SK-N-SH (cell line): Measurements from ENCODE around the gene IQSEC1. TPM values are rescaled to one million over a fixed set of nuclear protein-coding genes. Genes with fewer than 3 reads are reported as not detected.

Source experiments
- CTCF ChIA-PET: fragments of 300-600, 350-600 bp; formaldehyde crosslinking; extraction: SDS; loops from one replicate; lab custom pipeline; 2021; lab: Yijun Ruan, JAX
- POLR2A ChIA-PET: fragments of 350-600 bp; sonication (Branson Sonifier 250); formaldehyde crosslinking; extraction: SDS; loops from one replicate; lab custom pipeline; 2020; ENCODE audit warnings: antibody characterized with exemption, inconsistent platforms; lab: Yijun Ruan, JAX
- DNase-seq: peaks from one replicate; pipeline ENCODE4 v3.0.0; 2012
- H2AFZ ChIP-seq: fragments of 200-600 bp; sonication (generic); 2 replicates; pipeline ENCODE4 v1.8.1; 2016; ENCODE audit warnings: antibody characterized with exemption, mild to moderate bottlenecking, low read depth
- H3F3A ChIP-seq: fragments of 200-600 bp; sonication (generic); replicated peaks from 2 replicates; pipeline ENCODE3; 2016; ENCODE audit warnings: antibody characterized with exemption, mild to moderate bottlenecking; ENCODE audit not compliant: insufficient read depth
- H3K27ac ChIP-seq, 2 experiments: fragments of 200-500 bp in 1 of 2; fragments of 200-600 bp in 1 of 2; sonication (Bioruptor generic) in 1 of 2; sonication (generic), shearing (Covaris generic) in 1 of 2; 2 replicates each; pipeline versions ENCODE4 v1.5.1 to v1.6.1; 2014 to 2016; ENCODE audit warnings: low read depth in 2 of 2, inconsistent platforms in 1 of 2, low read length in 1 of 2, mild to moderate bottlenecking in 1 of 2, mixed read lengths in 1 of 2
- H3K27me3 ChIP-seq: fragments of 200-600 bp; sonication (generic), shearing (Covaris generic); 2 replicates; pipeline ENCODE4 v1.6.1; 2016; ENCODE audit warnings: mixed run types; ENCODE audit not compliant: insufficient read depth
- H3K36me3 ChIP-seq, 2 experiments: fragments of 200-500 bp in 1 of 2; fragments of 200-600 bp in 1 of 2; sonication (Bioruptor generic) in 1 of 2; sonication (generic) in 1 of 2; replicated peaks in 1 of 2; 2 replicates each; pipeline versions ENCODE3 to v1.5.1; 2014 to 2016; ENCODE audit warnings: low read length in 1 of 2, mild to moderate bottlenecking in 1 of 2; ENCODE audit not compliant: insufficient read depth in 2 of 2, control insufficient read depth in 1 of 2
- H3K4me1 ChIP-seq, 2 experiments: fragments of 200-500 bp in 1 of 2; fragments of 200-600 bp in 1 of 2; sonication (Bioruptor generic) in 1 of 2; sonication (generic), shearing (Covaris generic) in 1 of 2; 2 replicates each; pipeline versions ENCODE4 v1.5.1 to v1.6.1; 2014 to 2016; ENCODE audit warnings: low read depth in 1 of 2, low read length in 1 of 2, mixed run types in 1 of 2; ENCODE audit not compliant: insufficient read depth in 2 of 2, control insufficient read depth in 1 of 2
- H3K4me2 ChIP-seq: fragments of 200-600 bp; sonication (generic), shearing (Covaris generic); 2 replicates; pipeline ENCODE4 v1.6.1; 2017; ENCODE audit warnings: mixed run types
- H3K4me3 ChIP-seq, 2 experiments: fragments of 200-500 bp in 1 of 2; fragments of 200-600 bp in 1 of 2; sonication (Bioruptor generic) in 1 of 2; sonication (generic), shearing (Covaris generic) in 1 of 2; 2 replicates each; pipeline versions ENCODE4 v1.5.1 to v1.8.1; 2014 to 2016; ENCODE audit warnings: low read depth in 2 of 2, inconsistent platforms in 1 of 2, low read length in 1 of 2, mild to moderate bottlenecking in 1 of 2, mixed read lengths in 1 of 2, moderate library complexity in 1 of 2
- H3K79me2 ChIP-seq: fragments of 200-600 bp; sonication (generic); 2 replicates; pipeline ENCODE4 v1.8.1; 2017; ENCODE audit warnings: mild to moderate bottlenecking; ENCODE audit not compliant: insufficient read depth
- H3K9ac ChIP-seq: fragments of 200-600 bp; sonication (generic); 2 replicates; pipeline ENCODE4 v1.6.1; 2017; ENCODE audit warnings: mixed run types
- H3K9me2 ChIP-seq: fragments of 200-600 bp; sonication (generic); 2 replicates; pipeline ENCODE4 v1.6.1; 2017; ENCODE audit warnings: mixed run types
- H3K9me3 ChIP-seq: fragments of 200-600 bp; sonication (generic); 2 replicates; pipeline ENCODE4 v1.6.1; 2017; ENCODE audit warnings: mixed run types, mild to moderate bottlenecking, moderate library complexity
- H4K20me1 ChIP-seq: fragments of 200-600 bp; sonication (generic); 2 replicates; pipeline ENCODE4 v1.6.1; 2017; ENCODE audit warnings: mild to moderate bottlenecking, mixed run types; ENCODE audit not compliant: insufficient read depth
- GATA2 ChIP-seq: sonication (generic); formaldehyde crosslinking; IDR thresholded peaks from 2 replicates; pipeline ENCODE4 v1.5.0; 2020; ENCODE audit warnings: mild to moderate bottlenecking, missing genetic modification reagents
- JUND ChIP-seq: IDR thresholded peaks from 2 replicates; pipeline ENCODE4 v1.4.0; 2012
- MAX ChIP-seq: IDR thresholded peaks from 2 replicates; pipeline ENCODE4 v1.4.0; 2012; ENCODE audit warnings: low read depth
- NRF1 ChIP-seq: IDR thresholded peaks from 2 replicates; pipeline ENCODE4 v1.6.1; 2012; ENCODE audit warnings: low read depth, mild to moderate bottlenecking, low read length
- RAD21 ChIP-seq: IDR thresholded peaks from 2 replicates; pipeline ENCODE4 v1.6.1; 2012; ENCODE audit warnings: mild to moderate bottlenecking, low read length
- RCOR1 ChIP-seq: fragments of 150-350 bp; IDR thresholded peaks from 2 replicates; pipeline ENCODE4 v1.6.1; 2017; ENCODE audit warnings: antibody characterized with exemption, low read length
- RXRA ChIP-seq: IDR thresholded peaks from 2 replicates; pipeline ENCODE4 v1.4.0; 2012; ENCODE audit warnings: low read depth, mild to moderate bottlenecking, borderline replicate concordance
- SIN3A ChIP-seq: IDR thresholded peaks from 2 replicates; pipeline ENCODE4 v1.6.1; 2012; ENCODE audit warnings: low read depth, mild to moderate bottlenecking, low read length, moderate library complexity, borderline replicate concordance
- SMC3 ChIP-seq: IDR thresholded peaks from 2 replicates; pipeline ENCODE4 v1.6.1; 2012; ENCODE audit warnings: low read depth, low read length, improper control_type of control experiment
- TCF12 ChIP-seq: IDR thresholded peaks from 2 replicates; pipeline ENCODE4 v1.4.0; 2012
- TEAD4 ChIP-seq: IDR thresholded peaks from 2 replicates; pipeline ENCODE4 v1.4.0; 2012; ENCODE audit warnings: mild to moderate bottlenecking, borderline replicate concordance; ENCODE audit not compliant: insufficient read depth
- YY1 ChIP-seq: IDR thresholded peaks from 2 replicates; pipeline ENCODE4 v1.4.0; 2012; ENCODE audit warnings: low read depth, mild to moderate bottlenecking
- WGBS: methylation state at CpG from one replicate; pipeline ENCODE4 v1.1.6; 2017; ENCODE audit warnings: low lambda C conversion rate; 5-methylcytosine and 5-hydroxymethylcytosine counted together
- polyA plus RNA-seq, 3 experiments: library from polyadenylated mRNA; depleted of rRNA; stranded (reverse); fragments of >200 nt; gene quantifications; 2 replicates each; pipeline ENCODE4 v1.2.3, GENCODE V29; 2012

IQSEC1 gene
- polyA plus RNA-seq, 1 of the 3 experiments (the other 2 are of a cell fraction): 6.2 TPM

GRCh38 chr3:13041113-13041776 is 32.0 kb downstream of the IQSEC1 start:
- WGBS: 68% methylated on average over 22 of the region's 26 CpGs
- Histone ChIP-seq H3K27me3 (peaks cover 6% of the 10 kb centered on the region; the same call in 1 of the 2 replicates), H3K79me2 (no peaks in the 10 kb centered on the region), H2AFZ (no peak overlapping the region), H3F3A (no peaks in the 10 kb centered on the region)
- POLR2A ChIA-PET: interaction anchor here (0.7 kb wide), 1 partner anchor 10 kb away, joined by 3 read pairs; no protein-coding TSS in a partner anchor
- DNase-seq: peak; percentile 86
- peak; percentile 31; the same call in 1 of the 2 replicates for TF ChIP-seq RAD21
- no peak for TF ChIP-seq MAX
- TF ChIP-seq, all 33 proteins: peak for 1
- Histone ChIP-seq H3K4me2 (no peak overlapping the region), H3K4me1 (peaks cover 0 to 83% of the 10 kb centered on the region in 2 experiments; a peak in 2 of 4 replicates), H3K9me2 (no peaks in the 10 kb centered on the region), H3K9ac (no peak overlapping the region), H4K20me1 (no peaks in the 10 kb centered on the region), H3K4me3 (peak overlapping the region in 1 of 2 experiments; percentile 21; a peak in 1 of 4 replicates), H3K27ac (peak overlapping the region in 1 of 2 experiments; percentile 99; a peak in 2 of 4 replicates), H3K36me3 (no peaks in the 10 kb centered on the region), H3K9me3 (no peaks in the 10 kb centered on the region)
- CTCF ChIA-PET: interaction anchor here (0.7 to 2.1 kb wide), 4 partner anchors 18 to 51 kb away, joined by 3 to 7 read pairs (median 5); partner anchors contain the start of gene IQSEC1

- Histone ChIP-seq H3K79me2 (no peaks in the 10 kb centered on the region), H3K27me3 (peaks cover 6% of the 10 kb centered on the region; the same call in 1 of the 2 replicates), H3K4me2 (no peak overlapping the region), H3K4me3 (peak overlapping the region in 1 of 2 experiments; percentile 21; a peak in 1 of 4 replicates), H3K9ac (no peak overlapping the region), H3K4me1 (peaks cover 0 to 76% of the 10 kb centered on the region in 2 experiments; a peak in 2 of 4 replicates), H3K9me3 (no peaks in the 10 kb centered on the region), H3K36me3 (no peaks in the 10 kb centered on the region), H3K9me2 (no peaks in the 10 kb centered on the region), H3K27ac (peak overlapping the region in 1 of 2 experiments; percentile 99; a peak in 2 of 4 replicates), H4K20me1 (no peaks in the 10 kb centered on the region), H2AFZ (no peak overlapping the region), H3F3A (no peaks in the 10 kb centered on the region)
- peak; percentile 70 for DNase-seq
- POLR2A ChIA-PET: no interaction called here
- TF ChIP-seq NRF1 (no peak), RCOR1 (peak; percentile 19; the same call in 1 of the 2 replicates), SMC3 (no peak), SIN3A (no peak), YY1 (no peak), JUND (no peak), GATA2 (CRISPR knock-in tag) (peak; percentile 83), TEAD4 (no peak), RXRA (no peak), TCF12 (no peak)
- 52% methylated on average over 12 of the region's 12 CpGs for WGBS
- CTCF ChIA-PET: interaction anchor here (0.7 to 2.1 kb wide), 4 partner anchors 18 to 51 kb away, joined by 3 to 7 read pairs (median 4); no protein-coding TSS in a partner anchor
Observed at GRCh38 chr3:13040361-13041074, 32.7 kb downstream of the IQSEC1 start.
